ENCODE measurements around the gene LAPTM5.
"Not testable (repeated sequence)": the region's sequence is repeated elsewhere in the genome, so short reads cannot be mapped to it uniquely, and the experiment has no call there.

Gene LAPTM5

DNA sequence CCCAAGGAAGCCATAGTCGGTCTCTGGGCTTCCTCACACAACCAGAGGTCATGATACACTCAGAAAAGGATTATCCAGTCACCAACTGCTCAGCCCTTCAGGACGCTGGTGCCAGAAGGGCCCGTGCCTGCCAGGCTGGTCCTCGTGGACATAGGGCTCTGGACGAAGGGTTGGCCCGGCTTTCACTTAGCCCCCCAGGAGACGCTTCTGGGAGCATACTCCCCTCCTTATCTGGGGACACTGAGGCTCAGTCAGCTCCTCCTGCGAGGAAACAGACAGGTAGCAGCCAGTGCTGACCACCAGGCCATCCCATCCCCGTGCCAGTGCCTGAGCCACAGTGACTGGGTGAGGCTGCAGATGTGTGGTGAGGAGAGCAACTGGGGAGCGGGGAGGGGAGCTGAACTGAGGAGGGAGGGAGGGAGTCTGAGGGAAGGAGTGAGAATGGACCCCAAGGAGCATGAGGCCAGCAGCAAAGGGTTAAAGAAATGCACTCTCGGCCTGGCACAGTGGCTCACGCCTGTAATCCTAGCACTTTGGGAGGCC lies 17.9 kb upstream of the LAPTM5 start:
- Histone ChIP-seq H3K4me1 (ENCODE audit: control insufficient read depth, insufficient read depth, low read length) (no peaks in the 10 kb centered on the region), H3K36me3 (ENCODE audit: control insufficient read depth, insufficient read depth, low read length) (no peaks in the 10 kb centered on the region), H3K27ac (ENCODE audit: low read depth, low read length) (no peak overlapping the region), H3K9ac (ENCODE audit: low read length) (no peak overlapping the region), H3K4me3 (ENCODE audit: low read length) (no peak overlapping the region), H3K27me3 (ENCODE audit: control insufficient read depth, insufficient read depth, low read length) (no peaks in the 10 kb centered on the region)

DNA sequence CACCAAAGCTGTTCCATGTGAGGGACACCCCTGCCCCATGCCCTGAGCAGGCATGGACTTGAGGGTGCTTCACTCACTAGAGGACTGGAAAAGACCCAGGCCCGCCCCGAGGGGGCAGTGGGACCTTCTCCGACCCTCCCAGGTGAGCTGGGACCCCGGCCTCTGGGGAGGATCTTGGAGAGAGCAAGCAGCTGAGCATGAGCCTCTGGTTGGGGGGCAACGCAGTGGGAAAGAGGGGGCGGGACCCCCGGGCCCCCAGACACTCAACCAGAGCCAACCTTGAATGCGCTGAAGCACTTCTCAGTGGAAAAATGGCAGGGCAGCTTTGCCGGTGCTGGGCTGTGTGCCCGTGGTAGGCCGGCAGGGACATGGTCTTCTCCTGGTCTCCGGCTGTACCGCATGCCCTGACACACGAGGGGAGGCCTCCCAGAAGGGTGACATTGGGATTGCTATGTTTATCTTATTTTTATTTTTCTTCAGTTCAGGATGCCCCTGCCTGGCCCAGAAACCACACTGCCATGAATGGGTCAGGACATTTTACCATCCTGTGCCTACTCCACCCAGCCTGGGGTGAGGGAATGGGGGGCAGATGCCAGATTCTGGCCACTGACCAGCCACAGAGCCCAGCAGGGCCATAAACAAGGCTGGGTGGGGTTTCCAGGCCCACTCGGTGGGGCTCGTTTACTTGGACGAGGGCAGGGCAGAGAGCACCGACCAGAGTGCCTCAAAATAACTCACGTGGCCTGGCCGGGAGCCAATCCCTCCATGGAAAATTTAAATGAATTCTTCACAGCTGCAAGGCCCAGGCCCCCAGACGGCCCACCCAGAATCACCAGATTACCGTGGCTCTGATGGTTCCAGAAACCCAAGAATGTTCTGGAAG lies 17.2 kb upstream of the LAPTM5 start:
- Histone ChIP-seq H3K36me3 (ENCODE audit: control insufficient read depth, insufficient read depth, low read length) (no peaks in the 10 kb centered on the region), H3K9ac (ENCODE audit: low read length) (no peak overlapping the region), H3K27me3 (ENCODE audit: control insufficient read depth, insufficient read depth, low read length) (no peaks in the 10 kb centered on the region), H3K4me3 (ENCODE audit: low read length) (no peak overlapping the region), H3K27ac (ENCODE audit: low read depth, low read length) (no peak overlapping the region), H3K4me1 (ENCODE audit: control insufficient read depth, insufficient read depth, low read length) (no peaks in the 10 kb centered on the region)

DNA sequence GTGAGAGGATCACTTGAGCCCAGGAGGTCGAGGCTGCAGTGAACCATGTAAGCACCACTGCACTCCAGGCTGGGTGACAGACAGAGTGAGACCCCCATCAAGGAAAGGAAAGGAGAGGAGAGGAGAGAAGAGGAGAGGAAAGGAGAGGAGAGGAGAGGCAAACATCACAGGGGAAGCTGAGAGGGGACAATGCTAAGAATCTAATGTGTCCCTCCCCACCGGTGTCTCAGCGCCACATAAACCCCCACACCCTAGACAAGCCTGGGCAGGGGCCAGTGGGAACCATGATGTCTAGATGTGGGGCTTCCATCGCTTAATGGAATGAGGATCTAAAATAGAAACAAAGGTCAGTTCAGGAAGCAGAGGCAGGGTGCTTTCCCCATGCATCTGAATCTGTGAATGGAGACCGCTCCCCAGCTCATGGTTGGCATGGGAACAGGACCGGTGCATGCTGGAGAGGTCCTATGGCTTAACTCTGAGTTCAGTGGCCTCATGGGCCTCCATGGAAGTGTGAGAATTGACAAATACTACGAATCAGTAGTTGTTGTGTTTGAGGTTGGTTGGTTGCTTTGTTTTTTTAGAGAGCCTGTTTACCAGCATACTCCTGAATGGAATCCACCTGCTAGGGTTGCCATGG lies 16.3 kb upstream of the LAPTM5 start:
- no peaks in the 10 kb centered on the region for H3K36me3 ChIP-seq (ENCODE audit: control insufficient read depth, insufficient read depth, low read length)

DNA sequence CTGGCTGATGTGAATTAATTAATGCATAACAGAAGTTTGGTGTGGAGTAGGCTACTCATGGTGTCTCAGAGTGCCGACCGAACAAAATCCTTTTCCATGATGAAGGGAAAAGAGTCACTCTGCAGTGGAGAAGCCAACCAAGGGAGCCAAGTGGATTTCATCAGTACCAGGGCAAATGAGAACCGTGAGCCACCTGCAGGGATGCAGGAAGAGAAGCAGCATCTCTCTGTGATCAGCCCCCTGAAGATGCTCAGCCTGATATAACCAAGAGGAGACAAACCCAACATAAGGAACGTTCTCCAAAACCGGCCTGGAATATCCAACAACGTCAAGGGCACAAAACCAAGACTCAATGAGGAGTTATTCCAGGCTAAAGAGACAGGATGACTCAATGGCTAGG lies 13.4 kb upstream of the LAPTM5 start:
- no peak overlapping the region for H3K4me3 ChIP-seq (ENCODE audit: low read length)
- H3K36me3 ChIP-seq (ENCODE audit: control insufficient read depth, insufficient read depth, low read length): no peaks in the 10 kb centered on the region
- no peak overlapping the region for H3K9ac ChIP-seq (ENCODE audit: low read length)
- H3K27ac ChIP-seq (ENCODE audit: low read depth, low read length): no peak overlapping the region
- no peaks in the 10 kb centered on the region for H3K4me1 ChIP-seq (ENCODE audit: control insufficient read depth, insufficient read depth, low read length)
- no peaks in the 10 kb centered on the region for H3K27me3 ChIP-seq (ENCODE audit: control insufficient read depth, insufficient read depth, low read length)

More for the DNA sequence above, 16.3 kb upstream of the LAPTM5 start:
- Histone ChIP-seq H3K9ac (ENCODE audit: low read length) (no peak overlapping the region), H3K4me3 (ENCODE audit: low read length) (no peak overlapping the region), H3K27me3 (ENCODE audit: control insufficient read depth, insufficient read depth, low read length) (no peaks in the 10 kb centered on the region), H3K27ac (ENCODE audit: low read depth, low read length) (no peak overlapping the region), H3K4me1 (ENCODE audit: control insufficient read depth, insufficient read depth, low read length) (no peaks in the 10 kb centered on the region)

DNA sequence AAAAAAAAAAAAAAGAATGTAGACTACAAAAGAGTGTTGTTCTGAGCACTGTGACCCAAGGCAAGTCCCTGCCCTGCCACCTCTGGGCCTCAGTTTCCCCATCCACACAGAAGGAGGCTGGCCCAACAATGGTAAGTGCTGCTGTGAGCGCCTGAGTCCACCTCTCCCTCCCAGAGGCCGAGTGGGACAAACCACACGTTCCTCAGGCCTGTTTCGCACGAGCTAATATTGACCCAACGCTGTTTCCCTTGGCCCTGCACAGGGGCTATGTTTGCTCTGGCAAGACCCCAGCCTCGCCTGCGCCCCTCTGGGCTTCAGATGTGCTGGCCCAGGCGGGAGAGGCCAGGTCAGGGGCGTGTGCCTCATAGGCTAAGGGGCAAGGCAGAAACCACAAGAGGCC lies 12.6 kb upstream of the LAPTM5 start:
- Histone ChIP-seq H3K27ac (ENCODE audit: low read depth, low read length) (no peak overlapping the region), H3K4me1 (ENCODE audit: control insufficient read depth, insufficient read depth, low read length) (no peaks in the 10 kb centered on the region), H3K9ac (ENCODE audit: low read length) (no peak overlapping the region), H3K27me3 (ENCODE audit: control insufficient read depth, insufficient read depth, low read length) (no peaks in the 10 kb centered on the region), H3K4me3 (ENCODE audit: low read length) (no peak overlapping the region), H3K36me3 (ENCODE audit: control insufficient read depth, insufficient read depth, low read length) (no peaks in the 10 kb centered on the region)

DNA sequence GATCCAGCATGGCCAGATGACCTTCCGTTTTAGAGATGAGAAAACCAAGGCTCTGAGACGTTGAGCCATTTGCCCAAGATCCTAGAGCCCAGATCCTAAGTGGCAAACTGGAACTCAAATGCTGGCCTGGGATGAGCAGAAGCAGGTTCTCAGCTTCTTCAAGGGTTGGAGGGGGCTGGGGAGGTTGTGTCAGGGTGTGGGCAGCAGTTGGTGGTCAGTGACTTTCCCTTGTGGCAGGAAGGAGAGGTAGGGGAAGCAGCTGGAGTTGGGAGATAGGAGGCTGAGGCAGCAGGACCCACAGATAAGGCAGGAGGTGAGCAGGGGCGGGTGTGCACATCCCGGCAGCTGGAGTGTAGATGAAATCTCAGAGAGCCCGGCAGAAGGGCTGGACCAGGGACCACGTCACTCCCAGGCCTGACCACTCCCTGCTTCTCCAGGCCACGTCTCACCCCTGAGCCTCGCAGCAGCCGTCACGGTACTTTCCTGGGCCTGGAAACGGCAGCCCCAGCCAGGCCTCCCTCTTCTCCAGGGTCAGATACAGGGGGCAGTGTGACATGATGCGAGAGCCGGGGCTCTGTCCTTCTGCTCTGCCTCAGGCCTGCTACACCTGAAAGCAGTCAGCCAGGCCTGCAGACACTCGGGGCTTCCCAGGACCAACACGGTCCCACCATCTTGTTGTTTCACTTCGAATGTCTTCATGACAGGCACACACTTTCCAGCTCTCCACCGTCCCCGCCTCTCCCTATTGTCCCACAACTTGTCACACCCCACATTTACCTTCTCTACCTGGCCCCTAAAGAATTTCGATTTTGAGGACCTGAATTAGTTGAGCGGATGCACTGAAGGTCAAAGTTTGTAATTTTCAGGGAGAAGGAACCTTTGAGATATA lies 11.5 kb upstream of the LAPTM5 start:
- H3K36me3 ChIP-seq (ENCODE audit: control insufficient read depth, insufficient read depth, low read length): no peaks in the 10 kb centered on the region
- H3K27ac ChIP-seq (ENCODE audit: low read depth, low read length): no peak overlapping the region
- H3K4me3 ChIP-seq (ENCODE audit: low read length): no peak overlapping the region
- peaks cover 2% of the 10 kb centered on the region for H3K4me1 ChIP-seq (ENCODE audit: control insufficient read depth, insufficient read depth, low read length)
- no peaks in the 10 kb centered on the region for H3K27me3 ChIP-seq (ENCODE audit: control insufficient read depth, insufficient read depth, low read length)
- no peak overlapping the region for H3K9ac ChIP-seq (ENCODE audit: low read length)

DNA sequence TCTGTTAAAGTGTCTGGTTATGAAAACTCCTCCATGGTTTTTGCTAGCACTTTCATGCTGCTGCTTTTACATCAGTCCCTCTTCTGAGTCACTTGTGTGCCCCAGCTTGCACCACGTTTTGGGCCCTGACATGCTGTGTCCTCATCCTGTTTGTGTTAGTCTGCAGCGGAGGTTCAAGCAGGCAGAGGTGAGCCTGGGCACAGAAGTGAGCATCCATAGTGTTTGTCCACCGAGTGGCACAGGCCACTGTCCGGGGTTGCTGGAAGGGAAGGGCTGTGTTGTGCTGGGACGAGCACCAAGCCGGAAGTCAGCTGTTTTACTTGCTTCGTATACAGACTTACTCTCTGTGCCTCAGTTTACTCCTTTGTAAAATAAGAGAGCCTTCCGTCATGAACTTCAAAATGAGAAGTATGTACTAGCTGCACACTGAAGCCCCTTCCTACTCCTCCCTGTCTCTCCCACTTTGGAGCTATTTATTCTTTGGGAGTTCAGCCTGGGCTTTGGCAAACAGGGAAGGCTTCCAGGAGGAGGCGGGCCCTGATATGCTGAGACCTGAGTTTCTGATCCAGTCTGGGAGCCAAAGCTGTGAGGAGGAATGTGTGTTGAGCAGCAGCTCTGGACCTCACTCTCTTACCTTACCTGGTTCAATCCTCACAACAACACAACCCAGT lies 10.7 kb upstream of the LAPTM5 start:
- Histone ChIP-seq H3K9ac (ENCODE audit: low read length) (no peak overlapping the region), H3K27ac (ENCODE audit: low read depth, low read length) (no peak overlapping the region), H3K4me3 (ENCODE audit: low read length) (no peak overlapping the region), H3K27me3 (ENCODE audit: control insufficient read depth, insufficient read depth, low read length) (no peaks in the 10 kb centered on the region), H3K36me3 (ENCODE audit: control insufficient read depth, insufficient read depth, low read length) (no peaks in the 10 kb centered on the region), H3K4me1 (ENCODE audit: control insufficient read depth, insufficient read depth, low read length) (peaks cover 9% of the 10 kb centered on the region)

DNA sequence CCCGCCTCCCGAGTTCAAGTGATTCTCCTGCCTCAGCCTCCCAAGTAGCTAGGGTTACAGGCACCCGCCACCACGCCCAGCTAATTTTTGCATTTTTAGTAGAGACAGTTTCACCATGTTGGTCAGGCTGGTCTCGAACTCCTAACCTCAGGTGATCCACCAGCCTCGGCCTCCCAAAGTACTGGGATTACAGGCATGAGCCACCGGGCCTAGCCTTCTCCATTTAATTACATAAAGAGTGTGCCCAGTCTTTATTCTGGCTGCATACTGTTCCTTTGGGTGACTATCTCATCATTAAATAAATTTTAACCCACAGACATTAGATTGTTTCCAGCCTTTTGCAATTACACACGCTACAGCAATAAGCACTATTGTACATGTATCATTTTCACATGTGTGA lies 9.4 kb upstream of the LAPTM5 start:
- peaks cover 11% of the 10 kb centered on the region for H3K4me1 ChIP-seq (ENCODE audit: control insufficient read depth, insufficient read depth, low read length)
- H3K9ac ChIP-seq (ENCODE audit: low read length); H3K36me3 ChIP-seq (ENCODE audit: control insufficient read depth, insufficient read depth, low read length): not testable (repeated sequence)

DNA sequence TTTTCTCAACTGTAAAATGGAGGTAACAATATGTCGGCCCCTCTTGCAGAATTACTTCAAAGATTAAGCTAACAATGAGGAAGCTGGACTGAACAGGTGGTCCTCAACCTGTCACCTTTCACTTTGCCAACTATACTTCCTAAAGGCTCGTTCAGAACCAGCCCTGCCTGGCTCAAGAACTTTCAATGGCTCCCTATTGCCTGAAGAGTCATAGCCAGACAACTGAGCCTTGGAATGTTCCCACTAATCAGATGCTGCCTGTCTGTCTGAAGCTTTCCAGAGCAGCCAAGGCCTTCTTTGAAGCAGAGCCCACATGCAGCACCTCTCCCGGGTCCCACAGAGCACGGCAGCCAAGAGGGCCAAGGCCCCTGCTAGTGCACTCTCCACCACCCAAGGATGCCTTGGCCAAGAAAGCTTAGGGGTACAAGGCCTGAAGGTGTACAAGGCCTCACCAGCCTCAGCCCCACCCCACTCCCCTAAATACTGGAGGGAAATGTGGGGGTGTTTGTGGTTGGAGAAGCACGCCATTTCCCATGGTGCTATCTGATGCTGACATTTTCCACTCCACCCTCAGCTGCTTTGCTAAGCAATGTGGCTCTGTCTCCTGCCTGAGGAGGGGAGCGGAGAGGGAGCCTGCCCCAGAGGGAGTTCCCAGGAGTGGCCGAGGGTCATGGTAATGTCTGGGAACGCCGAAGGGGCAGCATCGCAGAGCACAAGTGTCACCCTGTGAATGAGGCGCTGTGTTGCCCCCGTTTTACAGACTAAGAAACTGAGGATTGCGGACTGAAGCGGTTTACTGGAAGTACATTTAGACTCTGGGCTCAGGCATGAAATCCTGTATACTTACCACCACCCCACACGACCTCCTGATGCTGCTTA lies 8.2 kb upstream of the LAPTM5 start:
- H3K4me3 ChIP-seq (ENCODE audit: low read length): no peak overlapping the region
- H3K9ac ChIP-seq (ENCODE audit: low read length): no peak overlapping the region
- H3K27ac ChIP-seq (ENCODE audit: low read depth, low read length): no peak overlapping the region
- H3K27me3 ChIP-seq (ENCODE audit: control insufficient read depth, insufficient read depth, low read length): no peaks in the 10 kb centered on the region
- no peaks in the 10 kb centered on the region for H3K36me3 ChIP-seq (ENCODE audit: control insufficient read depth, insufficient read depth, low read length)
- peaks cover 14% of the 10 kb centered on the region for H3K4me1 ChIP-seq (ENCODE audit: control insufficient read depth, insufficient read depth, low read length)

More for the DNA sequence above, 9.4 kb upstream of the LAPTM5 start:
- not testable (repeated sequence) for H3K27ac ChIP-seq (ENCODE audit: low read depth, low read length); H3K27me3 ChIP-seq (ENCODE audit: control insufficient read depth, insufficient read depth, low read length); H3K4me3 ChIP-seq (ENCODE audit: low read length)

DNA sequence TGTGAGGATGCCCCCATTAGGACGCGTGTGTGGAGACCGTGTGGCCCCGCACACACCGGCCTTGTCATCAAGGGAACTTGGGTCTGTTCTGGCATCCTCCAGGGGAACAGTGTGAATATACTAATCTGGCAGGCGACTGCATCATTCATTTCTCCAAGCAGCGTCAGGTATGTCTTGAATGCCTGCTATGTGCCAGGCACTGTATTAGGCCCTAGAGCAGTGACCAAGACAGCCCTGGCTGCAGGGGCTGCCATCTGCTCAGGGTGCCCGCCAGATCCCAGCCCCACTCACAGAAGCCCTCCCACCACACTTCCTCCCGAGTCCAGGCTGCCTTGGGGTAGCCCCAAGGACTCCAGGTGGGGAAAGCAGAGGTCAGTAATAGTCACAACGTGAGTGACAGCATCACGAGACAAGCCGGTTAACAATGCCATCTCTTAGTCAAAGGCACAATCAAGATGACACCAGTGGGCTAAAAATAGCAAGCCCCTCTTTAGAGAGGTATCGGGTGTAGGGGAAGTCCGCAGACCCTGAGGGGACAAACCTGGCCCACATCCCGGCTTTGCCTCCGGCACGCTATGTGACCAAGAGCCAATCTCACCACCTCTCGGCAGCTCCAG lies 7.5 kb upstream of the LAPTM5 start:
- Histone ChIP-seq H3K4me1 (ENCODE audit: control insufficient read depth, insufficient read depth, low read length) (peaks cover 14% of the 10 kb centered on the region), H3K9ac (ENCODE audit: low read length) (no peak overlapping the region), H3K27ac (ENCODE audit: low read depth, low read length) (no peak overlapping the region), H3K36me3 (ENCODE audit: control insufficient read depth, insufficient read depth, low read length) (no peaks in the 10 kb centered on the region), H3K4me3 (ENCODE audit: low read length) (no peak overlapping the region), H3K27me3 (ENCODE audit: control insufficient read depth, insufficient read depth, low read length) (no peaks in the 10 kb centered on the region)

DNA sequence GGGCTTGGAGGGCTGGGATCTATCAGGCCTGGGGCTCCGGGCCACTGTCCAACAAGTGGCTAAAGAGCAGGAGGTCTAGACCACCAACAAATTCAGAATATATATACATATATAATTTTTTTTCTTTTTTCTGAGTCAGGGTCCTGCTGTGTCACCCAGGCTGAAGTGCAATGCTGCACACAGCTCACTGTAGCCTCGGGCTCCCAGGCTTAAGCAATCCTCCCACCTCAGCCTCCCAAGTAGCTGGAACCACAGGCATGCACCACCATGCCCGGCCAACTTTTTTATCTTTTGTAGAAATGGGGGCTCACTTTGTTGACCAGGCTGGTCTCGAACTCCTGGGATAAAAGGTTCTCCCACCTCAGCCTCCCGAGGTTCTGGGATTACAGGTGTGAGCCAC lies 6.8 kb upstream of the LAPTM5 start:
- Histone ChIP-seq H3K27me3 (ENCODE audit: control insufficient read depth, insufficient read depth, low read length) (no peaks in the 10 kb centered on the region), H3K4me3 (ENCODE audit: low read length) (no peak overlapping the region), H3K36me3 (ENCODE audit: control insufficient read depth, insufficient read depth, low read length) (no peaks in the 10 kb centered on the region), H3K27ac (ENCODE audit: low read depth, low read length) (peak overlapping the region; percentile 76), H3K4me1 (ENCODE audit: control insufficient read depth, insufficient read depth, low read length) (peaks cover 14% of the 10 kb centered on the region), H3K9ac (ENCODE audit: low read length) (no peak overlapping the region)

All from rectal smooth muscle tissue (tissue), 1 donor.